Astrocyte (in vitro differentiated cells and primary cell): ENCODE results near the gene IRGC. TPM values are rescaled to one million over a fixed set of nuclear protein-coding genes. Genes with fewer than 3 reads are reported as not detected.

ENCODE experiments used
- DNase-seq: peaks from one replicate; pipeline ENCODE4 v3.0.0-alpha.2; 2010; ENCODE audit warnings: low read depth
- FAIRE-seq: peaks from 2 replicates; lab custom pipeline; 2011; peaks lifted over from hg19 to GRCh38; lab: Jason Lieb, UNC
- H2AFZ ChIP-seq: 2 replicates; pipeline ENCODE4 v1.6.0; 2012; ENCODE audit warnings: low read depth, low read length, inconsistent platforms
- H3K27ac ChIP-seq: 2 replicates; pipeline ENCODE4 v1.5.1; 2011; ENCODE audit warnings: low read depth, low read length, inconsistent platforms
- H3K27me3 ChIP-seq: 2 replicates; pipeline ENCODE4 v1.6.0; 2011; ENCODE audit warnings: low read length, inconsistent platforms; ENCODE audit not compliant: insufficient read depth
- H3K36me3 ChIP-seq: 2 replicates; pipeline ENCODE4 v1.5.1; 2011; ENCODE audit warnings: low read length, inconsistent platforms; ENCODE audit not compliant: insufficient read depth
- H3K4me1 ChIP-seq: 2 replicates; pipeline ENCODE4 v1.5.1; 2011; ENCODE audit warnings: low read length, inconsistent platforms; ENCODE audit not compliant: insufficient read depth
- H3K4me2 ChIP-seq: 2 replicates; pipeline ENCODE4 v1.6.0; 2012; ENCODE audit warnings: low read length, inconsistent platforms
- H3K4me3 ChIP-seq: 2 replicates; pipeline ENCODE4 v1.5.1; 2011; ENCODE audit warnings: low read depth, mild to moderate bottlenecking, low read length, inconsistent platforms; ENCODE audit not compliant: insufficient read depth
- H3K79me2 ChIP-seq: 2 replicates; pipeline ENCODE4 v1.6.0; 2012; ENCODE audit warnings: mild to moderate bottlenecking, low read length, inconsistent platforms; ENCODE audit not compliant: insufficient read depth
- H3K9ac ChIP-seq: 2 replicates; pipeline ENCODE4 v1.6.0; 2012; ENCODE audit warnings: mild to moderate bottlenecking, low read length, inconsistent platforms
- H3K9me3 ChIP-seq: 2 replicates; pipeline ENCODE4 v1.5.1; 2012; ENCODE audit warnings: low read depth, mild to moderate bottlenecking, low read length, inconsistent platforms; ENCODE audit not compliant: insufficient read depth
- H4K20me1 ChIP-seq: 2 replicates; pipeline ENCODE4 v1.6.0; 2012; ENCODE audit warnings: low read length, inconsistent platforms; ENCODE audit not compliant: insufficient read depth
- H3K27ac Mint-ChIP-seq: one replicate; pipeline ENCODE4 v1.8.0; 2021; ENCODE audit warnings: mild to moderate bottlenecking, mixed read lengths; ENCODE audit not compliant: unreplicated experiment
- H3K27me3 Mint-ChIP-seq: one replicate; pipeline ENCODE4 v1.8.0; 2021; ENCODE audit warnings: low read depth, mixed read lengths; ENCODE audit not compliant: unreplicated experiment
- H3K36me3 Mint-ChIP-seq: one replicate; pipeline ENCODE4 v1.8.0; 2021; ENCODE audit warnings: low read depth, mixed read lengths; ENCODE audit not compliant: unreplicated experiment
- H3K4me1 Mint-ChIP-seq: one replicate; pipeline ENCODE4 v1.8.0; 2021; ENCODE audit warnings: low read depth, mixed read lengths; ENCODE audit not compliant: unreplicated experiment
- H3K4me3 Mint-ChIP-seq: one replicate; pipeline ENCODE4 v1.8.0; 2021; ENCODE audit warnings: mild to moderate bottlenecking, moderate library complexity, mixed read lengths; ENCODE audit not compliant: unreplicated experiment
- H3K9me3 Mint-ChIP-seq: one replicate; pipeline ENCODE4 v1.8.0; 2021; ENCODE audit warnings: mild to moderate bottlenecking, mixed read lengths; ENCODE audit not compliant: unreplicated experiment
- CTCF ChIP-seq: IDR thresholded peaks from 2 replicates; pipeline ENCODE4 v1.5.1; 2011; ENCODE audit warnings: low read depth, mild to moderate bottlenecking, inconsistent platforms, low read length, moderate library complexity; ENCODE audit not compliant: insufficient read depth
- EZH2 ChIP-seq: IDR thresholded peaks from 2 replicates; pipeline ENCODE4 v1.6.1; 2012; ENCODE audit warnings: mild to moderate bottlenecking, low read length, inconsistent platforms; ENCODE audit not compliant: insufficient read depth
- total RNA-seq: library from RNA; stranded (reverse); gene quantifications from 2 replicates; pipeline ENCODE4 v1.2.1, GENCODE V29; 2021

IRGC gene
- total RNA-seq, 1 donor from 2014 or later, result not detected

- peak overlapping the region; percentile 41 for H3K27ac ChIP-seq
- peak; percentile 81 for FAIRE-seq
- peaks cover 3% of the 10 kb centered on the region for H4K20me1 ChIP-seq
- peaks cover 11% of the 10 kb centered on the region for H3K4me1 ChIP-seq
- H3K4me3 ChIP-seq, result no peak overlapping the region
- Mint-ChIP-seq H3K9me3 (no peaks in the 10 kb centered on the region), H3K4me1 (peaks cover 20% of the 10 kb centered on the region), H3K4me3 (no peak overlapping the region), H3K36me3 (peaks cover 27% of the 10 kb centered on the region), H3K27ac (peak overlapping the region; percentile 36), H3K27me3 (no peaks in the 10 kb centered on the region)
- H3K36me3 ChIP-seq, result peaks cover 51% of the 10 kb centered on the region
- no peaks in the 10 kb centered on the region for H3K79me2 ChIP-seq
- no peak overlapping the region for H2AFZ ChIP-seq
- no peak for TF ChIP-seq CTCF
- TF ChIP-seq EZH2, result no peak
- peak overlapping the region; percentile 45 for H3K9ac ChIP-seq
- H3K4me2 ChIP-seq, result peak overlapping the region; percentile 40
- H3K9me3 ChIP-seq, result no peaks in the 10 kb centered on the region
- H3K27me3 ChIP-seq, result no peaks in the 10 kb centered on the region
- peak; percentile 90 for DNase-seq
Measured at GRCh38 chr19:43743059-43743458, 27.2 kb downstream of the IRGC start.

GRCh38 chr19:43747557-43748204 is 31.8 kb downstream of the IRGC start:
- H3K27ac Mint-ChIP-seq, result no peak overlapping the region

More at GRCh38 chr19:43747557-43748204, 31.8 kb downstream of the IRGC start:
- Histone ChIP-seq H3K79me2 (peaks cover 30% of the 10 kb centered on the region), H3K4me2 (peak overlapping the region; percentile 3), H3K4me3 (no peak overlapping the region), H4K20me1 (peaks cover 4% of the 10 kb centered on the region), H2AFZ (no peak overlapping the region), H3K27me3 (no peaks in the 10 kb centered on the region), H3K27ac (peak overlapping the region; percentile 28), H3K9ac (no peak overlapping the region), H3K9me3 (no peaks in the 10 kb centered on the region), H3K4me1 (peaks cover 27% of the 10 kb centered on the region), H3K36me3 (peaks cover 49% of the 10 kb centered on the region)
- Mint-ChIP-seq H3K4me1 (peaks cover 26% of the 10 kb centered on the region), H3K4me3 (no peak overlapping the region), H3K27me3 (no peaks in the 10 kb centered on the region), H3K36me3 (peaks cover 33% of the 10 kb centered on the region), H3K9me3 (no peaks in the 10 kb centered on the region)
- TF ChIP-seq CTCF (no peak), EZH2 (no peak)
- FAIRE-seq (no peak), DNase-seq (no peak)
